Sigmoid colon (tissue), 4 donors: ENCODE results near the gene MZB1.

ENCODE experiments used
- EP300 ChIP-seq, 4 donors: sonication (generic); formaldehyde crosslinking; IDR thresholded peaks; one replicate each; pipeline ENCODE4 v1.6.1; 2017; ENCODE audit warnings: antibody characterized with exemption in 4 of 4
- POLR2A ChIP-seq, 2 donors: fragments of 450-650 bp; IDR thresholded peaks; one replicate each; pipeline ENCODE4 v1.6.1; 2016; ENCODE audit warnings: antibody characterized with exemption in 2 of 2, mild to moderate bottlenecking in 2 of 2, moderate library complexity in 2 of 2

DNA sequence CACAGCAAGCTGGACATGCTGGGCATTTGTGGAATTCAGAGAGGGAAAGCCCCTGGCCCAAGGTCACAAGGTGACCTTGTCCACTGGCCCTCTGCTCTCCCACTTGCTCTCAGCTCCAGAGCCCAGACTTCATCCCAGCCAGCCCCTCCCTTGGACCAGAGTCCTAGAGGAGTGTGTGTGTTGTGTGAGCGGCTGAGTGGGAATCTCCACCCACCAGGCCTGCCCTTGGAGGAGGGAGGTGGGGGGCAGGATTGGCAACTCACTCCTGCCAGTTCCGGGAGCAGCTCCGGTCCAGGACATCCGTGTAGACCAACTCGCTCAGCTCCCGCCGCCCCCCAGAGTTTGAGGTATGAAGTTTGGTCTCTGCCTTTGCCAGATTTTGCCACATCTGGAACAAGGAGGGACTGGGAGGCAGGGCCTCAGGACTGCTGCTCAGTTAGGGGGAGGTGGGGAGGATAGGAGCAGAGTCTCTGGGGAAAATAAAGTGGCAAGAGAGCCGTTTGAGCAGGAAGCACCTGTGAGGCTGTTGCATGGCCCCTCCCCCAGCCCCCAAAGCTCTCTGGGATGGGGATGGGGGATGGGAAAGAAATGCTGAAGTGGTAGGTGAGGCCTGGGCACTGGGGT lies 1.4 kb downstream of the MZB1 start:
- TF ChIP-seq POLR2A (IDR thresholded peaks at IDR 0.05) (no peak), EP300 (IDR thresholded peaks at IDR 0.05) (no peak)
